GM23338 (cell line): Measurements from ENCODE around the gene GFRA1. TPM values are rescaled to one million over a fixed set of nuclear protein-coding genes. Genes with fewer than 3 reads are reported as not detected.

ENCODE experiments used
- ATAC-seq: fragments of 200-7000 bp; cut with Tn5 transposase; 3 replicates; pipeline ENCODE4 v1.9.1; 2020
- DNase-seq: peaks from one replicate; pipeline ENCODE4 v3.0.0-alpha.2; 2015; ENCODE audit warnings: low spot score
- H2AFZ ChIP-seq: fragments of 200-600 bp; sonication (generic); 2 replicates; pipeline ENCODE4 v1.8.0; 2016; ENCODE audit warnings: antibody characterized with exemption, mild to moderate bottlenecking, moderate library complexity
- H3F3A ChIP-seq: fragments of 200-600 bp; sonication (generic); replicated peaks from 2 replicates; pipeline ENCODE4 v1.8.0; 2017; ENCODE audit warnings: antibody characterized with exemption, mixed run types, low read depth
- H3K27ac ChIP-seq: fragments of 200-600 bp; sonication (generic); 2 replicates; pipeline ENCODE4 v1.6.1; 2016; ENCODE audit warnings: low read depth
- H3K27me3 ChIP-seq: fragments of 200-600 bp; sonication (generic); 2 replicates; pipeline ENCODE4 v1.8.0; 2016; ENCODE audit warnings: mild to moderate bottlenecking, mixed run types, moderate library complexity; ENCODE audit not compliant: insufficient read depth
- H3K36me3 ChIP-seq: fragments of 200-600 bp; sonication (generic); 2 replicates; pipeline ENCODE4 v1.8.0; 2016; ENCODE audit warnings: mild to moderate bottlenecking; ENCODE audit not compliant: insufficient read depth
- H3K4me1 ChIP-seq: fragments of 200-600 bp; sonication (generic); 2 replicates; pipeline ENCODE4 v1.8.0; 2016; ENCODE audit warnings: mild to moderate bottlenecking, moderate library complexity; ENCODE audit not compliant: insufficient read depth
- H3K4me2 ChIP-seq: fragments of 200-600 bp; sonication (generic); 2 replicates; pipeline ENCODE4 v1.7.1; 2017; ENCODE audit warnings: mixed run types
- H3K4me3 ChIP-seq: fragments of 200-600 bp; sonication (generic); 2 replicates; pipeline ENCODE4 v1.6.1; 2016; ENCODE audit warnings: mixed run types
- H3K79me2 ChIP-seq: fragments of 200-600 bp; sonication (generic); replicated peaks from 2 replicates; pipeline ENCODE4 v1.8.0; 2017; ENCODE audit warnings: mild to moderate bottlenecking; ENCODE audit not compliant: insufficient read depth
- H3K9me2 ChIP-seq: fragments of 200-600 bp; sonication (generic); 2 replicates; pipeline ENCODE4 v1.8.0; 2017; ENCODE audit not compliant: insufficient read depth
- H4K20me1 ChIP-seq: fragments of 200-600 bp; sonication (generic); replicated peaks from 2 replicates; pipeline ENCODE4 v1.8.0; 2017; ENCODE audit warnings: mild to moderate bottlenecking; ENCODE audit not compliant: insufficient read depth
- H3K27ac Mint-ChIP-seq: 2 replicates; pipeline ENCODE4 v1.8.0; 2020; ENCODE audit warnings: inconsistent platforms, mild to moderate bottlenecking, moderate library complexity, mixed read lengths
- H3K27me3 Mint-ChIP-seq: 3 replicates; pipeline ENCODE4 v1.8.0; 2022; ENCODE audit warnings: low read depth, mild to moderate bottlenecking, moderate library complexity, mixed read lengths, inconsistent platforms; ENCODE audit not compliant: insufficient read depth, poor library complexity
- H3K36me3 Mint-ChIP-seq: 3 replicates; pipeline ENCODE4 v1.8.0; 2021; ENCODE audit warnings: low read depth, mild to moderate bottlenecking, inconsistent platforms, moderate library complexity, mixed read lengths
- H3K4me1 Mint-ChIP-seq: 3 replicates; pipeline ENCODE4 v1.8.0; 2020; ENCODE audit warnings: mild to moderate bottlenecking, inconsistent platforms, mixed read lengths
- H3K4me3 Mint-ChIP-seq: 3 replicates; pipeline ENCODE4 v1.8.0; 2021; ENCODE audit warnings: moderate library complexity, mild to moderate bottlenecking, inconsistent platforms, mixed read lengths
- H3K9me3 Mint-ChIP-seq: 3 replicates; pipeline ENCODE4 v1.8.0; 2020; ENCODE audit warnings: moderate library complexity, mild to moderate bottlenecking, inconsistent platforms, mixed read lengths
- CREB1 ChIP-seq: fragments of 250-450 bp; sonication (Bioruptor Pico); IDR thresholded peaks from 2 replicates; pipeline ENCODE4 v1.5.0; 2020; ENCODE audit warnings: low read depth, mild to moderate bottlenecking, moderate library complexity
- EZH2 ChIP-seq: fragments of 200-600 bp; sonication (generic); IDR thresholded peaks from one replicate; pipeline ENCODE4 v1.8.0; 2017; ENCODE audit warnings: antibody characterized with exemption, mild to moderate bottlenecking, low read depth; ENCODE audit not compliant: unreplicated experiment
- EZH2phosphoT487 ChIP-seq: fragments of 200-600 bp; sonication (generic); IDR thresholded peaks from one replicate; pipeline ENCODE4 v1.8.1; 2018; ENCODE audit warnings: antibody characterized with exemption; ENCODE audit not compliant: unreplicated experiment
- JUNB ChIP-seq: IDR thresholded peaks from one replicate; pipeline ENCODE4 v1.6.1; 2016; ENCODE audit warnings: antibody characterized with exemption; ENCODE audit not compliant: unreplicated experiment
- NANOG ChIP-seq: IDR thresholded peaks from 2 replicates; pipeline ENCODE4 v1.6.1; 2016; ENCODE audit warnings: antibody characterized with exemption, borderline replicate concordance
- POLR2AphosphoS5 ChIP-seq: IDR thresholded peaks from 2 replicates; pipeline ENCODE4 v1.6.1; 2016; ENCODE audit warnings: antibody characterized with exemption, low read depth
- STAT1 ChIP-seq: IDR thresholded peaks from one replicate; pipeline ENCODE4 v1.6.1; 2016; ENCODE audit warnings: antibody characterized with exemption; ENCODE audit not compliant: unreplicated experiment
- ZNF114 ChIP-seq: fragments of 250-450 bp; sonication (Bioruptor Pico); IDR thresholded peaks from 2 replicates; pipeline ENCODE4 v1.5.0; 2020; ENCODE audit warnings: mild to moderate bottlenecking, moderate library complexity
- ZNF331 ChIP-seq: fragments of 250-450 bp; sonication (Bioruptor Pico); IDR thresholded peaks from 2 replicates; pipeline ENCODE4 v1.5.0; 2020; ENCODE audit warnings: low read depth, mild to moderate bottlenecking, moderate library complexity
- polyA plus RNA-seq: library from polyadenylated mRNA; unstranded; fragments of >200 nt; fragmentation: Nextera tagmentation; extraction: Ambion mirVana; gene quantifications from 2 replicates; pipeline ENCODE4 v1.2.1, GENCODE V29; 2016
- total RNA-seq: library from RNA; depleted of rRNA; stranded (reverse); fragments of >200 nt; shearing (Covaris generic); gene quantifications from 2 replicates; pipeline ENCODE4 v1.2.3, GENCODE V29; 2014
- TF ChIP-seq, protein P1 (sequence below), 2 experiments: fragments of 200-600 bp in 1 of 2; sonication (generic) in 1 of 2; conservative IDR thresholded peaks; 2 replicates each; pipeline versions ENCODE4 v1.5.1 to v1.6.1; 2016 to 2017; ENCODE audit warnings: antibody characterized with exemption in 2 of 2, low read depth in 2 of 2, mild to moderate bottlenecking in 2 of 2, moderate library complexity in 1 of 2
- TF ChIP-seq, protein P2 (sequence below): IDR thresholded peaks from 2 replicates; pipeline ENCODE4 v1.6.1; 2016; ENCODE audit warnings: antibody characterized with exemption
- TF ChIP-seq, protein P3 (sequence below): IDR thresholded peaks from one replicate; pipeline ENCODE4 v1.6.1; 2018; ENCODE audit warnings: antibody characterized with exemption; ENCODE audit not compliant: unreplicated experiment
- TF ChIP-seq, protein P4 (sequence below): fragments of 250-450 bp; sonication (Bioruptor Pico); IDR thresholded peaks from 2 replicates; pipeline ENCODE4 v1.5.0; 2020; ENCODE audit warnings: mild to moderate bottlenecking, moderate library complexity

GFRA1 gene
- total and polyA plus RNA-seq, 2 experiments from 2014 or later: 1.4 to 2.8 TPM

DNA sequence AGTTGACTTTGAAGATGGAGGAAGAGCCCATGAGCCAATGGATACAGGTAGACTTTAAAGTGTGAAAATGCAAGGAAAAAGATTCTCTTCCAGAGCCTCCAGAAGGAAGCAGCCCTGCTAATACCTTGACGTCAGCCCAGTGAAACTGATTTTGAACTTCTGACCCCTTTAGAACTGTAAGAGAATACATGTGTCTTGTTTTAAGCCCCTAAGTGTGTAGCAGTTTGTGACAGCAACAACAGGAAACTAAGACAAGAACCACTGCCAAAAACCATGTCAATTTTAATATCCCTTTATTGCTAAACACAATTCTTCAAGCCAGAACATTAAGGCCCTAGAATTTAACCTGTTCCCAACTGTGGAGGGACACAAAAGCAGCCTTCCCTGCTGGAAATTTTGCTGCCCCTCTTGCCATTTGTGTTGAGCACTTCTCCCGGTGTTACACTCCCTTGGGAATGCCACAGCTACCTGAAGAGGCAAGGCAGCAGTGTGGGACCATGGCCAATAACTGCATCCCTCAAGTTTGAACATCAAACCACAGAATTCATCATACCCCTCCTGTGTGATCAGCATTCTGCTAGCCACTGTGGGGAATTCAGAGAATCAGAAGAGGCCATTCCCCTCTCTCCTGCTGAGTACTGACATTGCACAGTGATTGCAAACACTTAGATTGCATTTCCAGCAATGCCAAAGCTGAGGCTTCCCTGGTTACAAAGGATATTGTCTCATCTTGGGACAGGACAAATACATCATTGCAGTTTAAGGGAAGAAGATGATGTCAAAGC, 38.9 kb upstream of the GFRA1 start:
- Histone ChIP-seq H3K27me3 (no peaks in the 10 kb centered on the region), H3K36me3 (no peaks in the 10 kb centered on the region), H3K9me2 (0 out of 2 replicates have a peak, but pooled peaks cover 5% of the 10 kb centered on the region), H3K79me2 (no peaks in the 10 kb centered on the region), H3K4me3 (no peak overlapping the region), H3K27ac (no peak overlapping the region), H3K4me1 (peaks cover 5% of the 10 kb centered on the region; the same call in 1 of the 2 replicates), H3K4me2 (no peak overlapping the region), H2AFZ (no peak overlapping the region), H3F3A (no peaks in the 10 kb centered on the region), H4K20me1 (no peaks in the 10 kb centered on the region)
- Mint-ChIP-seq H3K27ac (no peak overlapping the region), H3K4me1 (peaks cover 7% of the 10 kb centered on the region), H3K9me3 (no peaks in the 10 kb centered on the region; the same call in 2 of the 3 replicates), H3K4me3 (no peak overlapping the region), H3K36me3 (no peaks in the 10 kb centered on the region), H3K27me3 (no peaks in the 10 kb centered on the region)
- DNase-seq (no peak), ATAC-seq (no peak)
- TF ChIP-seq POLR2AphosphoS5 (no peak), ZNF331 (CRISPR knock-in tag) (no peak), NANOG (no peak), ZNF114 (no peak), STAT1 (no peak), EZH2 (no peak), EZH2phosphoT487 (no peak), CREB1 (CRISPR knock-in tag) (no peak), JUNB (no peak)
- TF ChIP-seq, protein P1, sequence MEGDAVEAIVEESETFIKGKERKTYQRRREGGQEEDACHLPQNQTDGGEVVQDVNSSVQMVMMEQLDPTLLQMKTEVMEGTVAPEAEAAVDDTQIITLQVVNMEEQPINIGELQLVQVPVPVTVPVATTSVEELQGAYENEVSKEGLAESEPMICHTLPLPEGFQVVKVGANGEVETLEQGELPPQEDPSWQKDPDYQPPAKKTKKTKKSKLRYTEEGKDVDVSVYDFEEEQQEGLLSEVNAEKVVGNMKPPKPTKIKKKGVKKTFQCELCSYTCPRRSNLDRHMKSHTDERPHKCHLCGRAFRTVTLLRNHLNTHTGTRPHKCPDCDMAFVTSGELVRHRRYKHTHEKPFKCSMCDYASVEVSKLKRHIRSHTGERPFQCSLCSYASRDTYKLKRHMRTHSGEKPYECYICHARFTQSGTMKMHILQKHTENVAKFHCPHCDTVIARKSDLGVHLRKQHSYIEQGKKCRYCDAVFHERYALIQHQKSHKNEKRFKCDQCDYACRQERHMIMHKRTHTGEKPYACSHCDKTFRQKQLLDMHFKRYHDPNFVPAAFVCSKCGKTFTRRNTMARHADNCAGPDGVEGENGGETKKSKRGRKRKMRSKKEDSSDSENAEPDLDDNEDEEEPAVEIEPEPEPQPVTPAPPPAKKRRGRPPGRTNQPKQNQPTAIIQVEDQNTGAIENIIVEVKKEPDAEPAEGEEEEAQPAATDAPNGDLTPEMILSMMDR (conservative IDR thresholded peaks at IDR 0.05; ENCODE audit: low read depth in 2 of 2): no peak
- TF ChIP-seq, protein P2, sequence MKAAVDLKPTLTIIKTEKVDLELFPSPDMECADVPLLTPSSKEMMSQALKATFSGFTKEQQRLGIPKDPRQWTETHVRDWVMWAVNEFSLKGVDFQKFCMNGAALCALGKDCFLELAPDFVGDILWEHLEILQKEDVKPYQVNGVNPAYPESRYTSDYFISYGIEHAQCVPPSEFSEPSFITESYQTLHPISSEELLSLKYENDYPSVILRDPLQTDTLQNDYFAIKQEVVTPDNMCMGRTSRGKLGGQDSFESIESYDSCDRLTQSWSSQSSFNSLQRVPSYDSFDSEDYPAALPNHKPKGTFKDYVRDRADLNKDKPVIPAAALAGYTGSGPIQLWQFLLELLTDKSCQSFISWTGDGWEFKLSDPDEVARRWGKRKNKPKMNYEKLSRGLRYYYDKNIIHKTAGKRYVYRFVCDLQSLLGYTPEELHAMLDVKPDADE: no peak
- TF ChIP-seq, protein P3, sequence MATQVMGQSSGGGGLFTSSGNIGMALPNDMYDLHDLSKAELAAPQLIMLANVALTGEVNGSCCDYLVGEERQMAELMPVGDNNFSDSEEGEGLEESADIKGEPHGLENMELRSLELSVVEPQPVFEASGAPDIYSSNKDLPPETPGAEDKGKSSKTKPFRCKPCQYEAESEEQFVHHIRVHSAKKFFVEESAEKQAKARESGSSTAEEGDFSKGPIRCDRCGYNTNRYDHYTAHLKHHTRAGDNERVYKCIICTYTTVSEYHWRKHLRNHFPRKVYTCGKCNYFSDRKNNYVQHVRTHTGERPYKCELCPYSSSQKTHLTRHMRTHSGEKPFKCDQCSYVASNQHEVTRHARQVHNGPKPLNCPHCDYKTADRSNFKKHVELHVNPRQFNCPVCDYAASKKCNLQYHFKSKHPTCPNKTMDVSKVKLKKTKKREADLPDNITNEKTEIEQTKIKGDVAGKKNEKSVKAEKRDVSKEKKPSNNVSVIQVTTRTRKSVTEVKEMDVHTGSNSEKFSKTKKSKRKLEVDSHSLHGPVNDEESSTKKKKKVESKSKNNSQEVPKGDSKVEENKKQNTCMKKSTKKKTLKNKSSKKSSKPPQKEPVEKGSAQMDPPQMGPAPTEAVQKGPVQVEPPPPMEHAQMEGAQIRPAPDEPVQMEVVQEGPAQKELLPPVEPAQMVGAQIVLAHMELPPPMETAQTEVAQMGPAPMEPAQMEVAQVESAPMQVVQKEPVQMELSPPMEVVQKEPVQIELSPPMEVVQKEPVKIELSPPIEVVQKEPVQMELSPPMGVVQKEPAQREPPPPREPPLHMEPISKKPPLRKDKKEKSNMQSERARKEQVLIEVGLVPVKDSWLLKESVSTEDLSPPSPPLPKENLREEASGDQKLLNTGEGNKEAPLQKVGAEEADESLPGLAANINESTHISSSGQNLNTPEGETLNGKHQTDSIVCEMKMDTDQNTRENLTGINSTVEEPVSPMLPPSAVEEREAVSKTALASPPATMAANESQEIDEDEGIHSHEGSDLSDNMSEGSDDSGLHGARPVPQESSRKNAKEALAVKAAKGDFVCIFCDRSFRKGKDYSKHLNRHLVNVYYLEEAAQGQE: no peak
- TF ChIP-seq, protein P4, sequence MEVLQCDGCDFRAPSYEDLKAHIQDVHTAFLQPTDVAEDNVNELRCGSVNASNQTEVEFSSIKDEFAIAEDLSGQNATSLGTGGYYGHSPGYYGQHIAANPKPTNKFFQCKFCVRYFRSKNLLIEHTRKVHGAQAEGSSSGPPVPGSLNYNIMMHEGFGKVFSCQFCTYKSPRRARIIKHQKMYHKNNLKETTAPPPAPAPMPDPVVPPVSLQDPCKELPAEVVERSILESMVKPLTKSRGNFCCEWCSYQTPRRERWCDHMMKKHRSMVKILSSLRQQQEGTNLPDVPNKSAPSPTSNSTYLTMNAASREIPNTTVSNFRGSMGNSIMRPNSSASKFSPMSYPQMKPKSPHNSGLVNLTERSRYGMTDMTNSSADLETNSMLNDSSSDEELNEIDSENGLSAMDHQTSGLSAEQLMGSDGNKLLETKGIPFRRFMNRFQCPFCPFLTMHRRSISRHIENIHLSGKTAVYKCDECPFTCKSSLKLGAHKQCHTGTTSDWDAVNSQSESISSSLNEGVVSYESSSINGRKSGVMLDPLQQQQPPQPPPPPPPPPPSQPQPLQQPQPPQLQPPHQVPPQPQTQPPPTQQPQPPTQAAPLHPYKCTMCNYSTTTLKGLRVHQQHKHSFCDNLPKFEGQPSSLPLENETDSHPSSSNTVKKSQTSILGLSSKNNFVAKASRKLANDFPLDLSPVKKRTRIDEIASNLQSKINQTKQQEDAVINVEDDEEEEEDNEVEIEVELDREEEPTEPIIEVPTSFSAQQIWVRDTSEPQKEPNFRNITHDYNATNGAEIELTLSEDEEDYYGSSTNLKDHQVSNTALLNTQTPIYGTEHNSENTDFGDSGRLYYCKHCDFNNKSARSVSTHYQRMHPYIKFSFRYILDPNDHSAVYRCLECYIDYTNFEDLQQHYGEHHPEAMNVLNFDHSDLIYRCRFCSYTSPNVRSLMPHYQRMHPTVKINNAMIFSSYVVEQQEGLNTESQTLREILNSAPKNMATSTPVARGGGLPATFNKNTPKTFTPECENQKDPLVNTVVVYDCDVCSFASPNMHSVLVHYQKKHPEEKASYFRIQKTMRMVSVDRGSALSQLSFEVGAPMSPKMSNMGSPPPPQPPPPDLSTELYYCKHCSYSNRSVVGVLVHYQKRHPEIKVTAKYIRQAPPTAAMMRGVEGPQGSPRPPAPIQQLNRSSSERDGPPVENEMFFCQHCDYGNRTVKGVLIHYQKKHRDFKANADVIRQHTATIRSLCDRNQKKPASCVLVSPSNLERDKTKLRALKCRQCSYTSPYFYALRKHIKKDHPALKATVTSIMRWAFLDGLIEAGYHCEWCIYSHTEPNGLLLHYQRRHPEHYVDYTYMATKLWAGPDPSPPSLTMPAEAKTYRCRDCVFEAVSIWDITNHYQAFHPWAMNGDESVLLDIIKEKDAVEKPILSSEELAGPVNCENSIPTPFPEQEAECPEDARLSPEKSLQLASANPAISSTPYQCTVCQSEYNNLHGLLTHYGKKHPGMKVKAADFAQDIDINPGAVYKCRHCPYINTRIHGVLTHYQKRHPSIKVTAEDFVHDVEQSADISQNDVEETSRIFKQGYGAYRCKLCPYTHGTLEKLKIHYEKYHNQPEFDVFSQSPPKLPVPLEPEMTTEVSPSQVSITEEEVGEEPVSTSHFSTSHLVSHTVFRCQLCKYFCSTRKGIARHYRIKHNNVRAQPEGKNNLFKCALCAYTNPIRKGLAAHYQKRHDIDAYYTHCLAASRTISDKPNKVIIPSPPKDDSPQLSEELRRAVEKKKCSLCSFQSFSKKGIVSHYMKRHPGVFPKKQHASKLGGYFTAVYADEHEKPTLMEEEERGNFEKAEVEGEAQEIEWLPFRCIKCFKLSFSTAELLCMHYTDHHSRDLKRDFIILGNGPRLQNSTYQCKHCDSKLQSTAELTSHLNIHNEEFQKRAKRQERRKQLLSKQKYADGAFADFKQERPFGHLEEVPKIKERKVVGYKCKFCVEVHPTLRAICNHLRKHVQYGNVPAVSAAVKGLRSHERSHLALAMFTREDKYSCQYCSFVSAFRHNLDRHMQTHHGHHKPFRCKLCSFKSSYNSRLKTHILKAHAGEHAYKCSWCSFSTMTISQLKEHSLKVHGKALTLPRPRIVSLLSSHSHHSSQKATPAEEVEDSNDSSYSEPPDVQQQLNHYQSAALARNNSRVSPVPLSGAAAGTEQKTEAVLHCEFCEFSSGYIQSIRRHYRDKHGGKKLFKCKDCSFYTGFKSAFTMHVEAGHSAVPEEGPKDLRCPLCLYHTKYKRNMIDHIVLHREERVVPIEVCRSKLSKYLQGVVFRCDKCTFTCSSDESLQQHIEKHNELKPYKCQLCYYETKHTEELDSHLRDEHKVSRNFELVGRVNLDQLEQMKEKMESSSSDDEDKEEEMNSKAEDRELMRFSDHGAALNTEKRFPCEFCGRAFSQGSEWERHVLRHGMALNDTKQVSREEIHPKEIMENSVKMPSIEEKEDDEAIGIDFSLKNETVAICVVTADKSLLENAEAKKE (CRISPR knock-in tag): no peak
